HepG2 (cell line): ENCODE data around the gene FGFBP1. TPM values are rescaled to one million over a fixed set of nuclear protein-coding genes. Genes with fewer than 3 reads are reported as not detected.
A peak's percentile ranks its signal among the peaks of the same experiment; 100 is the strongest.

Experiments
- ATAC-seq: fragments of 200-7000 bp; cut with Tn5 transposase; 3 replicates; pipeline ENCODE4 v1.9.1; 2020; ENCODE audit warnings: mild to moderate bottlenecking, moderate library complexity
- BruUV-seq: library from RNA; stranded (reverse); fragments of 400-500 nt; replicated peaks from 2 replicates; lab custom pipeline; 2021; lab: Mats Ljungman, UMichigan
- CTCF ChIA-PET: fragments of 300-600 bp; formaldehyde crosslinking; extraction: SDS; loops from one replicate; lab custom pipeline; 2021; ENCODE audit warnings: low total read pairs, inconsistent platforms, low intra/inter-chr PET ratio; lab: Yijun Ruan, JAX
- POLR2A ChIA-PET: fragments of 350-600 bp; sonication (Branson Sonifier 250); formaldehyde crosslinking; loops from one replicate; lab custom pipeline; 2020; ENCODE audit warnings: antibody characterized with exemption, inconsistent platforms; lab: Yijun Ruan, JAX
- DNase-seq: peaks from one replicate; pipeline ENCODE4 v3.0.0-alpha.2; 2015; ENCODE audit warnings: low spot score
- FAIRE-seq: peaks from 3 replicates; lab custom pipeline; 2011; peaks lifted over from hg19 to GRCh38; lab: Jason Lieb, UNC
- H2AFZ ChIP-seq: one replicate; pipeline ENCODE4 v1.6.1; 2011; ENCODE audit warnings: low read length, inconsistent platforms
- H3K27ac ChIP-seq: fragments of 300-600 bp; 3 replicates; pipeline ENCODE4 v1.8.0; 2011; ENCODE audit warnings: mixed run types, mild to moderate bottlenecking, mixed read lengths, low read length, inconsistent platforms; ENCODE audit not compliant: insufficient read depth; ENCODE audit errors: extremely low read length
- H3K27me3 ChIP-seq, 2 experiments: fragments of 200-600 bp in 1 of 2; 2 replicates in 1 of 2; 3 replicates in 1 of 2; pipeline versions ENCODE4 v1.6.0 to v1.8.0; 2011; ENCODE audit warnings: low read length in 2 of 2, mild to moderate bottlenecking in 2 of 2, moderate library complexity in 2 of 2, inconsistent platforms in 1 of 2; ENCODE audit not compliant: insufficient read depth in 2 of 2, control insufficient read depth in 1 of 2
- H3K36me3 ChIP-seq, 2 experiments: fragments of 200-600 bp in 1 of 2; replicated peaks in 1 of 2; 2 replicates in 1 of 2; 3 replicates in 1 of 2; pipeline versions ENCODE4 v1.5.1 to v1.8.0; 2011; ENCODE audit warnings: low read length in 2 of 2, inconsistent platforms in 1 of 2; ENCODE audit not compliant: insufficient read depth in 2 of 2, control insufficient read depth in 1 of 2
- H3K4me1 ChIP-seq: 2 replicates; pipeline ENCODE4 v1.5.1; 2012; ENCODE audit warnings: low read length, inconsistent platforms; ENCODE audit not compliant: insufficient read depth
- H3K4me2 ChIP-seq: 2 replicates; pipeline ENCODE4 v1.6.0; 2011; ENCODE audit warnings: low read depth, low read length, inconsistent platforms
- H3K4me3 ChIP-seq, 3 experiments: fragments of 200-600 bp in 1 of 3; sonication (generic), shearing (Covaris generic) in 1 of 3; replicated peaks in 1 of 3; 2 replicates each; pipeline ENCODE4 v1.5.1; 2011 to 2016; ENCODE audit warnings: low read length in 3 of 3, inconsistent platforms in 2 of 3, low read depth in 2 of 3, mild to moderate bottlenecking in 2 of 3, control low read depth in 1 of 3, mixed read lengths in 1 of 3; ENCODE audit not compliant: insufficient read depth in 1 of 3
- H3K79me2 ChIP-seq: one replicate; pipeline ENCODE4 v1.6.1; 2011; ENCODE audit warnings: low read length, inconsistent platforms; ENCODE audit not compliant: insufficient read depth
- H3K9ac ChIP-seq: 2 replicates; pipeline ENCODE4 v1.6.0; 2011; ENCODE audit warnings: mild to moderate bottlenecking, low read depth, low read length, inconsistent platforms; ENCODE audit not compliant: insufficient read depth
- H3K9me3 ChIP-seq: 2 replicates; pipeline ENCODE4 v1.5.1; 2012; ENCODE audit warnings: mild to moderate bottlenecking, low read length
- H4K20me1 ChIP-seq: 2 replicates; pipeline ENCODE4 v1.6.0; 2011; ENCODE audit warnings: inconsistent platforms, mild to moderate bottlenecking, low read length, moderate library complexity; ENCODE audit not compliant: insufficient read depth
- AHR ChIP-seq: IDR thresholded peaks from 2 replicates; pipeline ENCODE4 v1.6.1; 2018; ENCODE audit warnings: missing genetic modification reagents, missing compliant biosample characterization
- BHLHE40 ChIP-seq: IDR thresholded peaks from 2 replicates; pipeline ENCODE4 v1.6.1; 2011; ENCODE audit warnings: low read length, improper control_type of control experiment
- MAFK ChIP-seq, 2 experiments: IDR thresholded peaks in 1 of 2; conservative IDR thresholded peaks in 1 of 2; 2 replicates each; pipeline ENCODE4 v1.6.1; 2011; ENCODE audit warnings: improper control_type of control experiment in 2 of 2, low read length in 2 of 2
- MLXIP ChIP-seq: sonication (generic); formaldehyde crosslinking; IDR thresholded peaks from 2 replicates; pipeline ENCODE4 v1.9.0; 2021; ENCODE audit warnings: missing genetic modification reagents, borderline replicate concordance
- NFE2 ChIP-seq: sonication (generic); formaldehyde crosslinking; IDR thresholded peaks from 2 replicates; pipeline ENCODE4 v1.4.0; 2020; ENCODE audit warnings: missing genetic modification reagents
- NFYC ChIP-seq: IDR thresholded peaks from 2 replicates; pipeline ENCODE4 v1.6.1; 2016; ENCODE audit warnings: missing genetic modification reagents, missing compliant biosample characterization
- STAG1 ChIP-seq: sonication (generic); formaldehyde crosslinking; IDR thresholded peaks from 2 replicates; pipeline ENCODE4 v1.4.0; 2020; ENCODE audit warnings: missing genetic modification reagents
- ZFP90 ChIP-seq: sonication (generic); formaldehyde crosslinking; IDR thresholded peaks from 2 replicates; pipeline ENCODE4 v1.8.0; 2022; ENCODE audit warnings: missing genetic modification reagents, mild to moderate bottlenecking, inconsistent platforms, borderline replicate concordance
- ZNF510 ChIP-seq: sonication (generic); formaldehyde crosslinking; IDR thresholded peaks from 2 replicates; pipeline ENCODE4 v1.4.0; 2020; ENCODE audit warnings: low read depth, mild to moderate bottlenecking, missing genetic modification reagents
- ZNF558 ChIP-seq: sonication (generic); formaldehyde crosslinking; IDR thresholded peaks from 2 replicates; pipeline ENCODE4 v1.9.0; 2022; ENCODE audit warnings: mild to moderate bottlenecking, missing genetic modification reagents, borderline replicate concordance
- ZNF770 ChIP-seq: sonication (generic); formaldehyde crosslinking; IDR thresholded peaks from 2 replicates; pipeline ENCODE4 v1.5.0; 2020; ENCODE audit warnings: mild to moderate bottlenecking, missing genetic modification reagents
- ZNF800 ChIP-seq: sonication (generic); formaldehyde crosslinking; IDR thresholded peaks from 2 replicates; pipeline ENCODE4 v1.4.0; 2020; ENCODE audit warnings: missing genetic modification reagents
- ZNF883 ChIP-seq: sonication (generic); formaldehyde crosslinking; IDR thresholded peaks from 2 replicates; pipeline ENCODE4 v1.5.1; 2020; ENCODE audit warnings: mild to moderate bottlenecking, missing genetic modification reagents; ENCODE audit errors: not compliant biosample characterization
- WGBS: methylation state at CpG from one replicate; pipeline ENCODE4 v1.1.6; 2017; ENCODE audit warnings: low lambda C conversion rate; 5-methylcytosine and 5-hydroxymethylcytosine counted together
- in situ Hi-C: cut with HindIII; loops from 2 replicates; pipeline ENCODE4 v1.10.0; 2017; ENCODE audit warnings: low pct_unique_long_range_greater_than_20kb; ENCODE audit not compliant: extremely low pct_ligation_motif_present
- intact Hi-C: fragments of 100-400 bp; cut with micrococcal nuclease; formaldehyde crosslinking; loops from one replicate; pipeline ENCODE4 v1.10.0; 2022; ENCODE audit not compliant: unreplicated experiment
- polyA plus RNA-seq, 8 experiments: library from polyadenylated mRNA; depleted of rRNA in 3 of 8; stranded (reverse) in 7 of 8; unstranded in 1 of 8; fragments of >200 nt; fragmentation: Illumina TruSeq in 4 of 8; extraction: Trizol in 4 of 8; gene quantifications; 2 replicates each; pipeline versions ENCODE4 v1.2.1 to v1.2.3, GENCODE V29; 2011 to 2016; ENCODE audit warnings: low read depth in 4 of 8, missing spikeins in 1 of 8, mixed read lengths in 1 of 8; ENCODE audit not compliant: insufficient read depth in 1 of 8
- total RNA-seq, 5 experiments: library from RNA; depleted of rRNA; stranded (reverse); fragments of >200 nt; fragmentation: Illumina TruSeq; extraction: Trizol; gene quantifications; 2 replicates each; pipeline ENCODE4 v1.2.3, GENCODE V29; 2016; ENCODE audit warnings: low read depth in 1 of 5

The FGFBP1 gene
- total and polyA plus RNA-seq, 2 of the 13 experiments (the other 11 are each of a cell fraction or from before 2014, with no cell fraction given) = not detected

- TF ChIP-seq AHR (CRISPR knock-in tag) (no peak), ZNF558 (CRISPR knock-in tag) (no peak), ZNF510 (CRISPR knock-in tag) (no peak), BHLHE40 (no peak), NFE2 (no peak), STAG1 (no peak), ZNF770 (CRISPR knock-in tag) (no peak), NFYC (CRISPR knock-in tag) (no peak)
- TF ChIP-seq, all 625 proteins: peak for 0
- intact Hi-C loops (no loop called here), in situ Hi-C loops (no loop called here)
- DNase-seq (no peak), FAIRE-seq (no peak), ATAC-seq (no peak)
- ChIA-PET POLR2A (no interaction called here), CTCF (no interaction called here)
- Histone ChIP-seq H3K9me3 (no peaks in the 10 kb centered on the region), H3K4me3 (no peak overlapping the region), H3K79me2 (no peaks in the 10 kb centered on the region), H2AFZ (no peak overlapping the region), H3K27ac (no peak overlapping the region), H3K4me1 (no peaks in the 10 kb centered on the region), H3K4me2 (no peak overlapping the region), H3K27me3 (peaks cover 0 to 6% of the 10 kb centered on the region in 2 experiments; a peak in 1 of 5 replicates), H3K9ac (no peak overlapping the region), H4K20me1 (no peaks in the 10 kb centered on the region), H3K36me3 (no peaks in the 10 kb centered on the region)
- BruUV-seq = no TSS peak
- WGBS = 2% methylated on average over 2 of the region's 2 CpGs
Observed at GRCh38 chr4:15944895-15945294, 6.4 kb upstream of the FGFBP1 start.

- Histone ChIP-seq H4K20me1 (no peaks in the 10 kb centered on the region), H3K9me3 (no peaks in the 10 kb centered on the region), H3K4me2 (no peak overlapping the region), H3K27me3 (peaks cover 0 to 7% of the 10 kb centered on the region in 2 experiments; a peak in 1 of 5 replicates), H3K4me3 (no peak overlapping the region), H3K4me1 (no peaks in the 10 kb centered on the region), H3K36me3 (no peaks in the 10 kb centered on the region), H3K27ac (no peak overlapping the region), H3K9ac (no peak overlapping the region), H2AFZ (no peak overlapping the region), H3K79me2 (no peaks in the 10 kb centered on the region)
- WGBS = 0% methylated on average over 1 of the region's 1 CpG
- no peak for FAIRE-seq
- ATAC-seq = no peak
- ChIA-PET POLR2A (no interaction called here), CTCF (no interaction called here)
- intact Hi-C loops (no loop called here), in situ Hi-C loops (no loop called here)
- no peak for DNase-seq
- BruUV-seq = no TSS peak
- TF ChIP-seq ZNF800 (CRISPR knock-in tag) (no peak), MLXIP (CRISPR knock-in tag) (no peak), ZNF883 (CRISPR knock-in tag) (no peak), MAFK (conservative IDR thresholded peaks at IDR 0.05 in 1 of 2, IDR thresholded peaks at IDR 0.05 in 1 of 2; ENCODE audit: low read length in 2 of 2) (peak; percentile 71 to 81; a peak in 3 of 4 replicates), ZFP90 (CRISPR knock-in tag) (no peak)
Observed at GRCh38 chr4:15942283-15942682, 3.7 kb upstream of the FGFBP1 start.
